HCT116 (cell line): ENCODE data around the gene C2. TPM values are rescaled to one million over a fixed set of nuclear protein-coding genes. Genes with fewer than 3 reads are reported as not detected.

Source experiments
- ATAC-seq: fragments of 200-7000 bp; cut with Tn5 transposase; 2 replicates; pipeline ENCODE4 v1.9.1; 2020; ENCODE audit warnings: mild to moderate bottlenecking, moderate library complexity
- BruUV-seq: library from RNA; stranded (reverse); fragments of 400-500 nt; replicated peaks from 2 replicates; lab custom pipeline; 2021; lab: Mats Ljungman, UMichigan
- CTCF ChIA-PET: fragments of 300-600 bp; sonication (Branson Sonifier 250); formaldehyde crosslinking; loops from one replicate; lab custom pipeline; 2021; ENCODE audit warnings: antibody characterized with exemption; lab: Charles Lee
- POLR2A ChIA-PET: fragments of 300-600, 350-600 bp; sonication (Branson Sonifier 250); formaldehyde crosslinking; loops from one replicate; lab custom pipeline; 2021; ENCODE audit warnings: antibody characterized with exemption; lab: Charles Lee
- RAD21 ChIA-PET, 2 experiments: fragments of 300-600 bp; sonication (Branson Sonifier 250); formaldehyde crosslinking; loops; one replicate each; lab custom pipeline; 2023; ENCODE audit warnings: low total read pairs in 2 of 2; ENCODE audit not compliant: uncharacterized antibody in 2 of 2, unreplicated experiment in 2 of 2, low non-redundant PET in 1 of 2; lab: Charles Lee
- DNase-seq: peaks from one replicate; pipeline ENCODE4 v3.0.0-alpha.2; 2010; ENCODE audit warnings: low read depth, low spot score
- H2AFZ ChIP-seq: fragments of 200-600 bp; shearing (Covaris generic), sonication (generic); 2 replicates; pipeline ENCODE4 v1.6.1; 2017; ENCODE audit warnings: low read depth, mixed run types, mixed read lengths, antibody characterized with exemption, low read length; ENCODE audit not compliant: poor library complexity, severe bottlenecking
- H3K27ac ChIP-seq: 2 replicates; pipeline ENCODE4 v1.5.1; 2012; ENCODE audit warnings: low read depth, low read length
- H3K27me3 ChIP-seq: fragments of 200-600 bp; sonication (generic); 2 replicates; pipeline ENCODE4 v1.6.1; 2016; ENCODE audit warnings: mixed run types, low read length, mixed read lengths; ENCODE audit not compliant: insufficient read depth
- H3K36me3 ChIP-seq, 2 experiments: fragments of 200-500 bp in 1 of 2; fragments of 200-600 bp in 1 of 2; sonication (Bioruptor generic) in 1 of 2; sonication (generic) in 1 of 2; 2 replicates each; pipeline versions ENCODE4 v1.5.1 to v1.6.1; 2014 to 2016; ENCODE audit warnings: low read length in 2 of 2, inconsistent platforms in 1 of 2, mixed read lengths in 1 of 2, mixed run types in 1 of 2; ENCODE audit not compliant: insufficient read depth in 2 of 2, control insufficient read depth in 1 of 2
- H3K4me1 ChIP-seq, 2 experiments: fragments of 200-600 bp in 1 of 2; sonication (generic) in 1 of 2; 2 replicates each; pipeline versions ENCODE4 v1.5.1 to v1.6.1; 2012 to 2017; ENCODE audit warnings: low read length in 2 of 2, inconsistent platforms in 1 of 2, mild to moderate bottlenecking in 1 of 2, mixed read lengths in 1 of 2, mixed run types in 1 of 2, moderate library complexity in 1 of 2; ENCODE audit not compliant: insufficient read depth in 2 of 2, control insufficient read depth in 1 of 2
- H3K4me2 ChIP-seq: fragments of 200-600 bp; sonication (generic); 2 replicates; pipeline ENCODE4 v1.6.1; 2017; ENCODE audit warnings: mixed run types, low read length, mixed read lengths
- H3K4me3 ChIP-seq, 2 experiments: fragments of 200-600 bp in 1 of 2; sonication (generic) in 1 of 2; replicated peaks in 1 of 2; 2 replicates each; pipeline ENCODE4 v1.5.1; 2011 to 2016; ENCODE audit warnings: low read length in 2 of 2, control low read depth in 1 of 2, low read depth in 1 of 2, mild to moderate bottlenecking in 1 of 2, mixed read lengths in 1 of 2, mixed run types in 1 of 2
- H3K79me2 ChIP-seq: fragments of 200-600 bp; sonication (generic); 2 replicates; pipeline ENCODE4 v1.6.1; 2017; ENCODE audit warnings: mild to moderate bottlenecking, mixed run types, low read length, moderate library complexity, mixed read lengths; ENCODE audit not compliant: insufficient read depth
- H3K9ac ChIP-seq: fragments of 200-600 bp; sonication (generic); 2 replicates; pipeline ENCODE4 v1.6.1; 2016; ENCODE audit warnings: low read length, mixed read lengths
- H3K9me2 ChIP-seq: fragments of 200-600 bp; sonication (generic), shearing (Covaris generic); 2 replicates; pipeline ENCODE4 v1.6.1; 2017; ENCODE audit warnings: mixed run types, mild to moderate bottlenecking, moderate library complexity; ENCODE audit not compliant: insufficient read depth
- H3K9me3 ChIP-seq, 2 experiments: fragments of 200-500 bp in 1 of 2; fragments of 200-600 bp in 1 of 2; sonication (Bioruptor generic) in 1 of 2; sonication (generic) in 1 of 2; 2 replicates each; pipeline ENCODE4 v1.6.1; 2014 to 2017; ENCODE audit warnings: low read length in 2 of 2, mixed read lengths in 2 of 2, inconsistent platforms in 1 of 2, low read depth in 1 of 2, mild to moderate bottlenecking in 1 of 2, mixed run types in 1 of 2, moderate library complexity in 1 of 2; ENCODE audit not compliant: control insufficient read depth in 1 of 2, insufficient read depth in 1 of 2
- H4K20me1 ChIP-seq: fragments of 200-600 bp; sonication (generic), shearing (Covaris generic); 2 replicates; pipeline ENCODE4 v1.6.1; 2017; ENCODE audit warnings: mixed run types, mild to moderate bottlenecking, moderate library complexity; ENCODE audit not compliant: insufficient read depth
- ATF3 ChIP-seq: IDR thresholded peaks from 2 replicates; pipeline ENCODE4 v1.6.1; 2012
- CBX3 ChIP-seq: IDR thresholded peaks from 2 replicates; pipeline ENCODE4 v1.6.1; 2012; ENCODE audit warnings: low read depth
- CTCF ChIP-seq, 3 experiments: fragments of 200-600 bp in 1 of 3; sonication (generic) in 1 of 3; IDR thresholded peaks in 2 of 3; conservative IDR thresholded peaks in 1 of 3; 2 replicates each; pipeline ENCODE4 v1.5.1; 2012 to 2017; ENCODE audit warnings: low read depth in 2 of 3, low read length in 2 of 3, antibody characterized with exemption in 1 of 3, borderline replicate concordance in 1 of 3, control low read depth in 1 of 3, mild to moderate bottlenecking in 1 of 3, mixed read lengths in 1 of 3, mixed run types in 1 of 3, moderate library complexity in 1 of 3; ENCODE audit not compliant: insufficient read depth in 1 of 3
- EGR1 ChIP-seq: IDR thresholded peaks from 2 replicates; pipeline ENCODE4 v1.6.1; 2012; ENCODE audit warnings: low read depth
- ELF1 ChIP-seq: IDR thresholded peaks from 2 replicates; pipeline ENCODE4 v1.6.1; 2012; ENCODE audit warnings: low read depth, borderline replicate concordance
- EZH2 ChIP-seq: fragments of 200-600 bp; sonication (generic); IDR thresholded peaks from 2 replicates; pipeline ENCODE4 v1.6.1; 2017; ENCODE audit warnings: antibody characterized with exemption, mixed run types
- EZH2phosphoT487 ChIP-seq: fragments of 200-600 bp; IDR thresholded peaks from 2 replicates; pipeline ENCODE4 v1.6.1; 2018; ENCODE audit warnings: antibody characterized with exemption, borderline replicate concordance
- FOSL1 ChIP-seq: IDR thresholded peaks from 2 replicates; pipeline ENCODE4 v1.6.1; 2012; ENCODE audit warnings: low read depth
- MAX ChIP-seq: IDR thresholded peaks from 2 replicates; pipeline ENCODE4 v1.6.1; 2012
- POLR2AphosphoS5 ChIP-seq: IDR thresholded peaks from 2 replicates; pipeline ENCODE4 v1.6.1; 2011; ENCODE audit warnings: mild to moderate bottlenecking, low read depth, low read length, moderate library complexity
- REST ChIP-seq: IDR thresholded peaks from 2 replicates; pipeline ENCODE4 v1.6.1; 2012; ENCODE audit warnings: low read depth
- SIN3A ChIP-seq: IDR thresholded peaks from 2 replicates; pipeline ENCODE4 v1.6.1; 2012; ENCODE audit warnings: low read depth
- SRF ChIP-seq: IDR thresholded peaks from 2 replicates; pipeline ENCODE4 v1.6.1; 2012; ENCODE audit warnings: low read depth
- TCF7L2 ChIP-seq: IDR thresholded peaks from 2 replicates; pipeline ENCODE4 v1.7.0; 2011; ENCODE audit warnings: borderline replicate concordance, inconsistent platforms; ENCODE audit not compliant: insufficient read depth, insufficient read length; ENCODE audit errors: extremely low read depth
- YY1 ChIP-seq: IDR thresholded peaks from 2 replicates; pipeline ENCODE4 v1.6.1; 2011; ENCODE audit warnings: low read length, low read depth, moderate library complexity, mild to moderate bottlenecking; ENCODE audit not compliant: insufficient replicate concordance; ENCODE audit errors: extremely low read depth
- ZBTB33 ChIP-seq: IDR thresholded peaks from 2 replicates; pipeline ENCODE4 v1.6.1; 2011; ENCODE audit warnings: mild to moderate bottlenecking, low read length, moderate library complexity; ENCODE audit not compliant: insufficient replicate concordance; ENCODE audit errors: extremely low read depth
- ZNF274 ChIP-seq: fragments of 200-500 bp; sonication (Bioruptor generic); IDR thresholded peaks from 2 replicates; pipeline ENCODE4 v1.6.1; 2014; ENCODE audit warnings: mild to moderate bottlenecking, low read depth, low read length, inconsistent platforms
- intact Hi-C: fragments of 100-400 bp; cut with micrococcal nuclease; formaldehyde crosslinking; loops from 2 replicates; pipeline ENCODE4 v1.10.0; 2022
- total RNA-seq: library from RNA; stranded (reverse); gene quantifications from one replicate; pipeline ENCODE4 v1.2.1, GENCODE V29; 2021; ENCODE audit not compliant: unreplicated experiment

The C2 gene
- total RNA-seq, 1 experiment from 2014 or later, result 3.1 TPM

- no peaks in the 10 kb centered on the region for H4K20me1 ChIP-seq
- intact Hi-C loops, result no loop called here
- no peaks in the 10 kb centered on the region for H3K36me3 ChIP-seq
- ChIA-PET CTCF (interaction anchor here (1.1 kb wide), 1 partner anchor 12 kb away, joined by 11 read pairs; no protein-coding TSS in a partner anchor), RAD21 (no interaction called here), POLR2A (interaction anchor here (1.0 kb wide), 1 partner anchor 11 kb away, joined by 3 read pairs; no protein-coding TSS in a partner anchor)
- no peak overlapping the region for H2AFZ ChIP-seq
- H3K27ac ChIP-seq, result no peak overlapping the region
- no peak overlapping the region for H3K9ac ChIP-seq
- no peak overlapping the region for H3K4me3 ChIP-seq
- no peaks in the 10 kb centered on the region for H3K9me3 ChIP-seq
- ATAC-seq (no peak), DNase-seq (no peak)
- H3K9me2 ChIP-seq, result no peaks in the 10 kb centered on the region
- no peaks in the 10 kb centered on the region for H3K79me2 ChIP-seq
- no TSS peak for BruUV-seq
- H3K4me1 ChIP-seq, result peaks cover 9 to 34% of the 10 kb centered on the region in 2 experiments; a peak in 3 of 4 replicates
- peak overlapping the region; percentile 17; the same call in 1 of the 2 replicates for H3K4me2 ChIP-seq
- no peak for TF ChIP-seq EZH2
- TF ChIP-seq SIN3A, result no peak
- TF ChIP-seq MAX, result no peak
- TF ChIP-seq EGR1, result no peak
- no peak for TF ChIP-seq YY1
- no peak for TF ChIP-seq FOSL1
- TF ChIP-seq SRF, result no peak
- TF ChIP-seq TCF7L2, result no peak
- TF ChIP-seq ZNF274, result no peak
- TF ChIP-seq POLR2AphosphoS5, result no peak
- no peak for TF ChIP-seq ATF3
- TF ChIP-seq EZH2phosphoT487, result no peak
- no peak for TF ChIP-seq CTCF (IDR thresholded peaks at IDR 0.05 in 2 of 3, conservative IDR thresholded peaks at IDR 0.05 in 1 of 3; ENCODE audit: borderline replicate concordance in 1 of 3, insufficient read depth in 1 of 3, low read depth in 2 of 3, low read length in 2 of 3)
- TF ChIP-seq REST, result no peak
- no peak for TF ChIP-seq ZBTB33
- TF ChIP-seq CBX3, result no peak
- TF ChIP-seq ELF1, result no peak
- H3K27me3 ChIP-seq, result no peaks in the 10 kb centered on the region
These were observed 12.7 kb downstream of the C2 start for GRCh38 chr6:31940256-31940664.
